LNCAP (cell line): ENCODE data around the gene ZNF124.

Source experiments
- TF ChIP-seq, protein P1 (sequence below): fragments of 450-650 bp; IDR thresholded peaks from 2 replicates; pipeline ENCODE4 v1.5.1; 2017; ENCODE audit warnings: mild to moderate bottlenecking

The ZNF124 gene

DNA sequence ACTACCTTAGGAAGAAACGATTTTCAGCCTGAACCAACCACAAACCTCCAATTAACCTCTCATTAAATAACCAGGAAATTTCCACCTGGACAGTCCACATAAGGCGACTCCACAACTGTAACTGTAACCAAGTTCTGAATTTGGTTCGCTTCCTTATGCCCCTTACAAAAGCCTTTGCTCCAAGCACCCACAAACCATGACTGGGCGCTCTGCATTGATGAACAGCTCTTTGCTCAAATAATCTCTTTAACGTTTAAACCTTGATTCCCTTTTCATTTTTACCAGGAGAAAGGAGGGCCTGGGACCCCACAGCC, 38.2 kb upstream of the ZNF124 start:
- TF ChIP-seq, protein P1, sequence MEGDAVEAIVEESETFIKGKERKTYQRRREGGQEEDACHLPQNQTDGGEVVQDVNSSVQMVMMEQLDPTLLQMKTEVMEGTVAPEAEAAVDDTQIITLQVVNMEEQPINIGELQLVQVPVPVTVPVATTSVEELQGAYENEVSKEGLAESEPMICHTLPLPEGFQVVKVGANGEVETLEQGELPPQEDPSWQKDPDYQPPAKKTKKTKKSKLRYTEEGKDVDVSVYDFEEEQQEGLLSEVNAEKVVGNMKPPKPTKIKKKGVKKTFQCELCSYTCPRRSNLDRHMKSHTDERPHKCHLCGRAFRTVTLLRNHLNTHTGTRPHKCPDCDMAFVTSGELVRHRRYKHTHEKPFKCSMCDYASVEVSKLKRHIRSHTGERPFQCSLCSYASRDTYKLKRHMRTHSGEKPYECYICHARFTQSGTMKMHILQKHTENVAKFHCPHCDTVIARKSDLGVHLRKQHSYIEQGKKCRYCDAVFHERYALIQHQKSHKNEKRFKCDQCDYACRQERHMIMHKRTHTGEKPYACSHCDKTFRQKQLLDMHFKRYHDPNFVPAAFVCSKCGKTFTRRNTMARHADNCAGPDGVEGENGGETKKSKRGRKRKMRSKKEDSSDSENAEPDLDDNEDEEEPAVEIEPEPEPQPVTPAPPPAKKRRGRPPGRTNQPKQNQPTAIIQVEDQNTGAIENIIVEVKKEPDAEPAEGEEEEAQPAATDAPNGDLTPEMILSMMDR: no peak

DNA sequence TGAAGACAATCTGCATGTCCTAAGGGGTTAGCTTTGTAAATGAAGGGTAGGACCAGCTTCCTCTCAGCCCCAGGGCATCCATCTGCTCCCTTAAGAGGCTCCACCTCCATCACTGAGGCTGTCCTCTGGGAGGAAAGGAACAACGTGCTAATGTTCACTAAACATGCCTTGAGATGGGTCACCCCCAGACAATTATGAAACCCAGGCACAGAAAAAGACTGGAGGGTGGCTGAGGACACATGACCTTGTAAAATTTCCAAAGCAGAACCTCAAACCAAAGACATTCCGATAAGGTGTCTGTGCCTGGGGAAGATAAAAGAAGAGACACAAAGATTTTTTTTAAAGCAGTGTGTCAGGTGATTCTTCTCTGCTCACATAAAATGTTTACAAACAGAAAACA, 37.6 kb upstream of the ZNF124 start:
- TF ChIP-seq, protein P1: no peak

DNA sequence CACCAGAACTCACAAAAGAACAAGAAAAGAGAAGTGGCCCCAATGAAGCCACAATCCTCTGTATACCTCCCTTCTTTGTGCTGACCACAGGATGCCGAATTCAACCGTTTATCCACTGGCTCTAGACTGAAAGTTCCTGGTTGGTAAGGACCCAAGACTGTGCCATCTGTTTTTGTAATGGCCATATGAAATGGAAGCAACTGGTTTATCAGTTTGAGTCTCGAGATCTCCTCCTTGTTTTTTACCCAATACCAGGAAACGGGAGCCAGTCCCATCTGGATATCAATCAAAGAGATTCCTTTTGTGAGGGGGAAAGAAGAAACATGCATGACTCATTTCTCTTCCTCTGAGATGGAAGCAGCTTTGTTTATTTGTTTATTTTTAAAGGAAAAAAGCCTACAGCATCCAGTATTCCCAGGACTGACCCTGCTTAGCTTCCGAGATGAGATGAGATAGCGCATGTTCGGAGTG, 32.4 kb upstream of the ZNF124 start:
- TF ChIP-seq, protein P1: no peak

DNA sequence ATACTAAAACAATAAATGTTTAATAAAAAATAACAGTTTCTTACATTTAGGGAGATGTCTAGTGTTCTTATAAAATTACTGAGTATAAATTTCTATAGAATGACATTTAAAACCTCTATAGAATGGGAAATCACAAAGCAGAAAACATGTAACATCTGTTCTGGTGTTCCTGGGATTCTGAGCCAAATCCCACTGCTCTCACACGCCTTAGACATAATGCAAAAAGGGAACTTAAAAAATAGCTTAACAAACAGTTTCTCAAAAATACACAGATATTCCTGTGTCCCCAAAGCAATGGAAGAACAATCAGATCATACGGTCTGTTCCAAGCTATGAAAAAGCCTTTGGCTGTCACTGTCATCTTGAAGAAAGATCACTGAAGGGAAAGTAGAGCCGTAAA, 27.0 kb upstream of the ZNF124 start:
- TF ChIP-seq, protein P1: no peak

DNA sequence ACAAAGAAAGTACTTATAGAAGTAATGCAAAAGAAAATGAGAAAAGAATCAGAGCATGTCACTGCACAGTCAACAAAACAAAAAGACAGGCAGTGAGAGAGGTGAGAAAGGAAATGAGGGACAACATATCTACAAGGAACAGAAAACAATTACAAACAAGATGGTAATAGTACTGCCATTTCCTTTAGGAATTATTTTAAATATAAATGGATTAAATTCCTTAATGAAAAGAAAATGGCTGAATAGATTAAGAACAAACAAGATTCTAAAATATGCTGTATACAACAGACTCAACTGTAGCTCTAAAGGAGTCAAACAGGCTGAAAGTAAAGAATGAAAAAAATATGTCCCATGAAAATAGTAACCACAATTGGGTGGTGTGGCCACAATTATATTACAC, 22.1 kb upstream of the ZNF124 start:
- TF ChIP-seq, protein P1: no peak

DNA sequence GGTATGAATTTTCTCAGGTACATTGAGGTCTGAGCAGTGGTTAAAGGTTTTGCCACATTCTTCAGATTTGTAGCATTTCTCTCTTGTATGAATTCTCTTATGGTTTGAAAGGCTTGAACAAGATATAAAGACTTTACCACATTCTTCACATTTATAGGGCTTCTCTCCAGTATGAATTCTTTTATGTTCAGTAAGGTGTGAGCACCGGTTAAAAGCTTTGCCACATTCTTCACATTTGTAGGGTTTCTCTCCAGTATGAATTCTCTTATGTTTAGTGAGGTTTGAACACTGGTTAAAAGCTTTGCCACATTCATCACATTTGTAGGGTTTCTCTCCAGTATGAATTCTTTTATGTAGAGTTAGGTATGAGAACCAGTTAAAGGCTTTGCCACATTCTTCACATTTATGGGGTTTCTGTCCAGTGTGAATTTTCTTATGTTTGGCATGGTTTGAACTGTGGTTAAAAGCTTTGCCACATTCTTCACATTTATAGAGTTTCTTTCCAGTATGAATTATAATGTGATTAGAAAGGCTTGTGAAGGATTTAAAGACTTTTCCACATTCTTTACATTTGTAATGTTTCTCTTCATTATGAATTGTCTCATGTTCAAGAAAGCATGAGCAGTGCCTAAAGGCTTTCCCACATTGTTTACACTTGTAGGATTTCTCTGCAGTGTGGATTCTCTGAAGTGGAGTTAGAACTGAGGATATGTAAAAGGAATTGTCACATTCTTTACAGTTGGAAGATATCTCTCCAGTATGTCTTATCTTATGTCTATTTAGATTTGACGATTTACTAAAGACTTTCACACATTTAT, 18.4 kb upstream of the ZNF124 start:
- TF ChIP-seq, protein P1: no peak

DNA sequence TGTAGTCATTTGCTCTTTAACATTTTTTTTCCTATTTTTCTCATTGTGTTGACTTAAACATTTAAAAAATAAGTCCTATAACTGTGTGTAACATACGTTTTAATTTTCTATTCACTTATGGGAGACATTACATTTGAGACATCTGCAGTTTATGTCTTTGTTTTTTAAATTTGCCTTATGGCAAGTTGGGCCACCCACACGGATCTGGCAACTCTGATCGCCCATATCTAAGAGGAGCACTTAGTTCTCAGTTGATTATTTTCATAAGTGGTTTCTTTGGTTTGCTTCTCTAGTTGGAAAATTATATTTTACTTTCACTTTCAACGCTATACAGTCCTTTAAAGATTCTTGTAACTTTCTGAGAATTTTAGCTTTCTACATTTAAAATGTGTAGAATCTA, 13.8 kb upstream of the ZNF124 start:
- TF ChIP-seq, protein P1: no peak

DNA sequence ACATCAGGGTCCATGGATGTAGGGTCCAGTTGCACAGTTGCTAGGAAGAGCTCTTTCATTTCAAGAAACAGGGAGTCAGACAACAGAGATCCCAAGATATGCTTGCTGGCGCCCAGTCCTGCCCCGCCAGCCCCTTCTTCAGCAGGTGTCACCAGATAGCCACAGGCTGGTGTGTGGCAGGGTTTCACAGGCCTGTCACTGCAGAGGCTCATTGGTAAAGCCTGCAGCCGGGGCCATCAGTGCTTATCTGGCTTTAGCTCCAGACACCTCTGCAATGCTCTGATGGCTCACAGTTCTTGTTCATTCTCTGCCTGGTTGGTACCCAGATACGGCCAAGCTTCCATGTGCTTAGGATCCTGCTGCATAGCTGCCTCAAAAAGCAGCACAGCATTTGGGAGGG, 12.4 kb upstream of the ZNF124 start:
- TF ChIP-seq, protein P1: no peak
